Keratinocyte (primary cell): ENCODE data around the gene CRK. TPM values are rescaled to one million over a fixed set of nuclear protein-coding genes. Genes with fewer than 3 reads are reported as not detected.
"Not testable (repeated sequence)": the region's sequence is repeated elsewhere in the genome, so short reads cannot be mapped to it uniquely, and the experiment has no call there.

Source experiments
- DNase-seq: peaks from one replicate; pipeline ENCODE4 v3.0.0-alpha.2; 2011; ENCODE audit warnings: low read depth, missing footprints, low spot score
- FAIRE-seq: peaks from 2 replicates; lab custom pipeline; 2011; peaks lifted over from hg19 to GRCh38; lab: Jason Lieb, UNC
- H2AFZ ChIP-seq: 2 replicates; pipeline ENCODE4 v1.6.0; 2012; ENCODE audit warnings: low read length, control low read depth, inconsistent platforms; ENCODE audit not compliant: control insufficient read depth
- H3K27ac ChIP-seq: 2 replicates; pipeline ENCODE4 v1.5.1; 2011; ENCODE audit warnings: low read length; ENCODE audit not compliant: control insufficient read depth, insufficient read depth
- H3K27me3 ChIP-seq: 3 replicates; pipeline ENCODE4 v1.6.0; 2011; ENCODE audit warnings: low read length; ENCODE audit not compliant: control insufficient read depth, insufficient read depth; ENCODE audit errors: extremely low read depth
- H3K36me3 ChIP-seq, 2 experiments: 2 replicates in 1 of 2; 3 replicates in 1 of 2; pipeline ENCODE4 v1.5.1; 2011; ENCODE audit warnings: low read length in 2 of 2, mild to moderate bottlenecking in 1 of 2; ENCODE audit not compliant: control insufficient read depth in 2 of 2, insufficient read depth in 2 of 2; ENCODE audit errors: extremely low read depth in 1 of 2
- H3K4me1 ChIP-seq: 3 replicates; pipeline ENCODE4 v1.5.1; 2011; ENCODE audit warnings: low read length; ENCODE audit not compliant: control insufficient read depth, insufficient read depth; ENCODE audit errors: extremely low read depth
- H3K4me2 ChIP-seq: 3 replicates; pipeline ENCODE4 v1.6.0; 2011; ENCODE audit warnings: low read depth, low read length; ENCODE audit not compliant: control insufficient read depth, insufficient read depth; ENCODE audit errors: extremely low read depth
- H3K4me3 ChIP-seq, 3 experiments: fragments of 200-600 bp in 1 of 3; sonication (generic) in 1 of 3; 2 replicates in 2 of 3; 3 replicates in 1 of 3; pipeline ENCODE4 v1.5.1; 2011 to 2016; ENCODE audit warnings: low read length in 3 of 3, mild to moderate bottlenecking in 3 of 3, control low read depth in 2 of 3, inconsistent platforms in 1 of 3, low read depth in 1 of 3, mixed read lengths in 1 of 3, mixed run types in 1 of 3, moderate library complexity in 1 of 3; ENCODE audit not compliant: control insufficient read depth in 2 of 3, insufficient read depth in 2 of 3; ENCODE audit errors: extremely low read depth in 1 of 3
- H3K79me2 ChIP-seq: 2 replicates; pipeline ENCODE4 v1.6.0; 2012; ENCODE audit warnings: low read length; ENCODE audit not compliant: control insufficient read depth, insufficient read depth
- H3K9ac ChIP-seq: 3 replicates; pipeline ENCODE4 v1.6.0; 2011; ENCODE audit warnings: low read length; ENCODE audit not compliant: control insufficient read depth, insufficient read depth; ENCODE audit errors: extremely low read depth
- H3K9me1 ChIP-seq: 3 replicates; pipeline ENCODE4 v1.6.0; 2011; ENCODE audit warnings: low read length; ENCODE audit not compliant: control insufficient read depth, insufficient read depth; ENCODE audit errors: extremely low read depth
- H3K9me3 ChIP-seq: 2 replicates; pipeline ENCODE4 v1.5.1; 2012; ENCODE audit warnings: low read depth, low read length; ENCODE audit not compliant: control insufficient read depth
- H4K20me1 ChIP-seq: 3 replicates; pipeline ENCODE4 v1.6.0; 2011; ENCODE audit warnings: low read length; ENCODE audit not compliant: control insufficient read depth, insufficient read depth; ENCODE audit errors: extremely low read depth
- CTCF ChIP-seq, 3 experiments: IDR thresholded peaks in 1 of 3; conservative IDR thresholded peaks in 1 of 3; optimal IDR thresholded peaks in 1 of 3; 2 replicates in 2 of 3; 3 replicates in 1 of 3; pipeline versions ENCODE3 to v1.5.1; 2011; ENCODE audit warnings: low read length in 3 of 3, mild to moderate bottlenecking in 3 of 3, moderate library complexity in 2 of 3, control low read depth in 1 of 3, inconsistent platforms in 1 of 3; ENCODE audit not compliant: insufficient read depth in 2 of 3; ENCODE audit errors: extremely low read depth in 1 of 3
- EZH2 ChIP-seq: IDR thresholded peaks from one replicate; pipeline ENCODE4 v1.6.1; 2012; ENCODE audit warnings: inconsistent platforms, mild to moderate bottlenecking, low read length, moderate library complexity
- dilution Hi-C: fragments of 300-500 bp; cut with MboI; formaldehyde crosslinking; loops from one replicate; pipeline ENCODE4 v1.7.0; 2020; ENCODE audit warnings: low sequenced_read_pairs; ENCODE audit not compliant: extremely low pct_ligation_motif_present
- polyA plus RNA-seq, 5 experiments: library from polyadenylated mRNA; depleted of rRNA in 3 of 5; stranded (reverse) in 3 of 5; stranded (forward) in 1 of 5; unstranded in 1 of 5; fragments of >200 nt; gene quantifications; 1 replicate in 1 of 5; 2 replicates in 3 of 5; 3 replicates in 1 of 5; pipeline versions ENCODE4 v1.2.1 to v1.2.3, GENCODE V29; 2011 to 2012; ENCODE audit warnings: missing spikeins in 2 of 5, low read depth in 1 of 5, low replicate concordance in 1 of 5

CRK gene
- polyA plus RNA-seq, 1 donor (not counting 4 experiments of a cell fraction or from before 2014, with no cell fraction given): 127 TPM

DNA sequence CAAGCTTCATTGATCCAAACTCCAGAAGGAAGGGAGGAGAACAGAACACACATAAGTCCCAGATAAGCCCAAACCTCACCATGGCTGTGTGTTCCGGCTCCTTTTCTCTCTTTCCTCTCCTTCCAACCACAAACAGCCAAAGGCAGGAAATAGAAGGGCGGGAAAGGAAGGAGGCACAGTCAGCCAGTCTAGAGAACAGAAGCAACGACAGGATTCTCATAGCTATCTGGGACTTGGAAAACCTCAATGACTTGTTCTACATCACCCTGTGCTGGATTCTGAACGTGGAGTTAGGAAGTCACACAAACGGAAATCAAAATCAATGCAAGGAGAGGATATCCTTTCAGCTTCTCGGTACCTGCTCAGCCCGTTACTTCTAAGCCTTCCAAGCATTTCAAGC, 9.0 kb downstream of the CRK start:
- DNase-seq (no peak), FAIRE-seq (no peak)
- Histone ChIP-seq H3K9me3 (no peaks in the 10 kb centered on the region), H3K9me1 (no peaks in the 10 kb centered on the region), H3K4me1 (no peaks in the 10 kb centered on the region), H2AFZ (no peak overlapping the region), H3K9ac (no peak overlapping the region), H3K36me3 (peaks cover 15% of the 10 kb centered on the region in 2 experiments), H3K27me3 (no peaks in the 10 kb centered on the region), H4K20me1 (peaks cover 56% of the 10 kb centered on the region), H3K27ac (no peak overlapping the region), H3K79me2 (peaks cover 96% of the 10 kb centered on the region), H3K4me3 (no peak overlapping the region), H3K4me2 (no peak overlapping the region)
- dilution Hi-C loops: no loop called here
- TF ChIP-seq CTCF (optimal IDR thresholded peaks at IDR 0.05 in 1 of 3, IDR thresholded peaks at IDR 0.05 in 1 of 3, conservative IDR thresholded peaks at IDR 0.05 in 1 of 3; ENCODE audit: extremely low read depth in 1 of 3, insufficient read depth in 2 of 3, low read length in 3 of 3) (no peak), EZH2 (no peak)

- TF ChIP-seq EZH2: no peak
- TF ChIP-seq CTCF (optimal IDR thresholded peaks at IDR 0.05 in 1 of 3, IDR thresholded peaks at IDR 0.05 in 1 of 3, conservative IDR thresholded peaks at IDR 0.05 in 1 of 3; ENCODE audit: extremely low read depth in 1 of 3, insufficient read depth in 2 of 3, low read length in 3 of 3): no peak
- DNase-seq (no peak), FAIRE-seq (no peak)
- Histone ChIP-seq H3K9me3 (no peaks in the 10 kb centered on the region), H3K9ac (no peak overlapping the region), H4K20me1 (peaks cover 49% of the 10 kb centered on the region), H3K36me3 (peaks cover 15% of the 10 kb centered on the region in 2 experiments), H2AFZ (no peak overlapping the region), H3K27me3 (no peaks in the 10 kb centered on the region), H3K4me3 (no peak overlapping the region), H3K4me2 (no peak overlapping the region), H3K79me2 (peaks cover 96% of the 10 kb centered on the region), H3K9me1 (no peaks in the 10 kb centered on the region), H3K4me1 (no peaks in the 10 kb centered on the region), H3K27ac (no peak overlapping the region)
- dilution Hi-C loops: no loop called here
These were observed 9.8 kb downstream of the CRK start for GRCh38 chr17:1446201-1446600.

GRCh38 chr17:1445695-1446094, 10.3 kb downstream of the CRK start:
- Histone ChIP-seq H3K79me2 (peaks cover 96% of the 10 kb centered on the region), H3K36me3 (peaks cover 15% of the 10 kb centered on the region in 2 experiments), H4K20me1 (peaks cover 48% of the 10 kb centered on the region)
- H3K9me3 ChIP-seq, H3K9ac ChIP-seq, H3K27me3 ChIP-seq, DNase-seq, H3K4me3 ChIP-seq, H2AFZ ChIP-seq, H3K9me1 ChIP-seq, H3K4me1 ChIP-seq, FAIRE-seq, dilution Hi-C loops, H3K4me2 ChIP-seq, H3K27ac ChIP-seq: not testable (repeated sequence)

- H4K20me1 ChIP-seq: peaks cover 25% of the 10 kb centered on the region
- H3K36me3 ChIP-seq: peaks cover 7 to 11% of the 10 kb centered on the region in 2 experiments
- H2AFZ ChIP-seq, H3K4me3 ChIP-seq, H3K9ac ChIP-seq, H3K9me3 ChIP-seq, H3K4me2 ChIP-seq, dilution Hi-C loops, FAIRE-seq, H3K27ac ChIP-seq, H3K4me1 ChIP-seq, H3K9me1 ChIP-seq, DNase-seq, H3K27me3 ChIP-seq: not testable (repeated sequence)
- peaks cover 95% of the 10 kb centered on the region for H3K79me2 ChIP-seq
These were observed 13.3 kb downstream of the CRK start for GRCh38 chr17:1442721-1443120.
